NCI-H69 (cell line): Measurements from ENCODE around the gene ST3GAL4.

Experiments used
- DNase-seq: peaks from one replicate; lab custom pipeline; 2025; lab: John Stamatoyannopoulos, UW

ST3GAL4 gene

GRCh38 chr11:126329644-126330211, 25.8 kb upstream of the ST3GAL4 start:
- no peak for DNase-seq

GRCh38 chr11:126331286-126331685, 24.2 kb upstream of the ST3GAL4 start:
- DNase-seq: no peak

GRCh38 chr11:126332221-126332711, 23.2 kb upstream of the ST3GAL4 start:
- no peak for DNase-seq

GRCh38 chr11:126333142-126333541, 22.3 kb upstream of the ST3GAL4 start:
- no peak for DNase-seq

GRCh38 chr11:126334659-126335462, 20.6 kb upstream of the ST3GAL4 start:
- no peak for DNase-seq

GRCh38 chr11:126335463-126335760, 20.1 kb upstream of the ST3GAL4 start:
- DNase-seq: no peak

GRCh38 chr11:126336138-126336541, 19.3 kb upstream of the ST3GAL4 start:
- no peak for DNase-seq

GRCh38 chr11:126336671-126337101, 18.8 kb upstream of the ST3GAL4 start:
- DNase-seq: peak; percentile 25

GRCh38 chr11:126337126-126337473, 18.4 kb upstream of the ST3GAL4 start:
- DNase-seq: no peak

GRCh38 chr11:126337474-126338241, 17.8 kb upstream of the ST3GAL4 start:
- no peak for DNase-seq

GRCh38 chr11:126338346-126339055, 17.0 kb upstream of the ST3GAL4 start:
- no peak for DNase-seq

- DNase-seq: no peak
Observed at GRCh38 chr11:126339073-126339862, 16.2 kb upstream of the ST3GAL4 start.

- no peak for DNase-seq
Observed at GRCh38 chr11:126339863-126340434, 15.5 kb upstream of the ST3GAL4 start.

GRCh38 chr11:126340960-126341606, 14.4 kb upstream of the ST3GAL4 start:
- DNase-seq: no peak

- DNase-seq: no peak
Observed at GRCh38 chr11:126341760-126342161, 13.7 kb upstream of the ST3GAL4 start.

GRCh38 chr11:126343051-126343450, 12.4 kb upstream of the ST3GAL4 start:
- no peak for DNase-seq

- DNase-seq: no peak
Observed at GRCh38 chr11:126344141-126345080, 11.1 kb upstream of the ST3GAL4 start.

- DNase-seq: no peak
Observed at GRCh38 chr11:126345283-126345682, 10.2 kb upstream of the ST3GAL4 start.

GRCh38 chr11:126345759-126346585, 9.5 kb upstream of the ST3GAL4 start:
- DNase-seq: peak; percentile 94
